HG03571 (cell line): ENCODE data around the gene TMEM106C.

Experiments used
- ATAC-seq: cut with Tn5 transposase; IDR thresholded peaks from one replicate; pipeline ENCODE4 v1.9.1; 2021; ENCODE audit not compliant: unreplicated experiment

The TMEM106C gene

GRCh38 chr12:47979166-47979565 lies 15.8 kb downstream of the TMEM106C start:
- no peak for ATAC-seq

GRCh38 chr12:47979686-47980085 lies 16.3 kb downstream of the TMEM106C start:
- no peak for ATAC-seq

GRCh38 chr12:47980197-47980596 lies 16.8 kb downstream of the TMEM106C start:
- no peak for ATAC-seq

- ATAC-seq, result no peak
Measured at GRCh38 chr12:47980779-47981495, 17.5 kb downstream of the TMEM106C start.

GRCh38 chr12:47981496-47982260 lies 18.3 kb downstream of the TMEM106C start:
- no peak for ATAC-seq

GRCh38 chr12:47982311-47982710 lies 18.9 kb downstream of the TMEM106C start:
- ATAC-seq, result no peak

- no peak for ATAC-seq
Measured at GRCh38 chr12:47982770-47983169, 19.4 kb downstream of the TMEM106C start.

GRCh38 chr12:47983541-47984115 lies 20.2 kb downstream of the TMEM106C start:
- ATAC-seq, result no peak

- ATAC-seq, result no peak
Measured at GRCh38 chr12:47984331-47984801, 21.0 kb downstream of the TMEM106C start.

GRCh38 chr12:47985596-47986290 lies 22.3 kb downstream of the TMEM106C start:
- ATAC-seq, result no peak

GRCh38 chr12:47986291-47986660 lies 22.9 kb downstream of the TMEM106C start:
- no peak for ATAC-seq

- ATAC-seq, result no peak
Measured at GRCh38 chr12:47986832-47987231, 23.4 kb downstream of the TMEM106C start.

- ATAC-seq, result no peak
Measured at GRCh38 chr12:47987411-47988072, 24.1 kb downstream of the TMEM106C start.

- no peak for ATAC-seq
Measured at GRCh38 chr12:47988073-47989022, 25.0 kb downstream of the TMEM106C start.

GRCh38 chr12:47989023-47989417 lies 25.6 kb downstream of the TMEM106C start:
- ATAC-seq, result no peak

GRCh38 chr12:47989666-47990065 lies 26.3 kb downstream of the TMEM106C start:
- ATAC-seq, result no peak

- ATAC-seq, result peak; percentile 98
Measured at GRCh38 chr12:47990351-47991105, 27.1 kb downstream of the TMEM106C start.

GRCh38 chr12:47991106-47992061 lies 28.0 kb downstream of the TMEM106C start:
- no peak for ATAC-seq
